ENCODE results near the gene MEOX2.

DNA sequence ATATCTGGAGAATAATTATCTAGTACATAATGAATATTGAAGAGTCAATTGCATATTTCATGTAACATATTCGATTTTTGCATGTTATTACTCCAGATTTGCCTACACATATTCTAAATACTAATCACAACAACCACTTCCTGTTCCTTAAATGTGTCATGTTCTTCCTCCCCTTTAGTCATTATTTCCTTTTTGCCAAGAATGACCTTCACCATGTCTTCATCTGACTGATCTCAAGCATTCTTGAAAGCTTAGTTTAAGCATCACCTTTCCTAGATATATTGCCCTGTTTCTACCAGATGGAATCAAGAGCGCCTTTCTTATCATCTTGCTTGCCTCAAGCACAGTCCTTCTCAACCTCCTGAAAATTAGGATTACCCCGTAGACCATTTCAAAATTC is 23.5 kb upstream of the MEOX2 start:
- TF ChIP-seq GATA3 (IDR thresholded peaks at IDR 0.05; ENCODE audit: low read depth, low read length) (no peak), GATA2 (IDR thresholded peaks at IDR 0.05; ENCODE audit: low read depth, low read length) (no peak)

Measured in SH-SY5Y (cell line).